ENCODE data around the gene RNF130.

DNA sequence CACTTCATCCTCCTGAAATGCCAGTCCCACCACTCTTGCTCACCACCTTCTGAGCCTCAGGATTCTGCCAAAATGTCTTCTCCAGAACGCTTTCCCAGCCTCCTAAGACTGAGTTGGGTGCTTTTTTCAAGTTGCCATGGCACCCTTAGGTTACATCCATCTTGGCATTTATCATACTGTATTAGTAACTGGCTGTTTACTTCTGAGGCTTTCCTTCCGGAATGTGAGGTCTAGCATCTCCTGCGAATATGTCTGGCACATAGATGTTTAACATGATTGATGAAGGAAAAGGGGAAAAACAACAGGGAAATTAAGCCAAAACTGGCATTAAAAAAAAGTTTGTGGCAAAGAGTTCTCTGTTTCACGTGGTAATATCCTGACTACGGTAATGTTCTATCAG is 24.9 kb downstream of the RNF130 start:
- TF ChIP-seq, protein P1, sequence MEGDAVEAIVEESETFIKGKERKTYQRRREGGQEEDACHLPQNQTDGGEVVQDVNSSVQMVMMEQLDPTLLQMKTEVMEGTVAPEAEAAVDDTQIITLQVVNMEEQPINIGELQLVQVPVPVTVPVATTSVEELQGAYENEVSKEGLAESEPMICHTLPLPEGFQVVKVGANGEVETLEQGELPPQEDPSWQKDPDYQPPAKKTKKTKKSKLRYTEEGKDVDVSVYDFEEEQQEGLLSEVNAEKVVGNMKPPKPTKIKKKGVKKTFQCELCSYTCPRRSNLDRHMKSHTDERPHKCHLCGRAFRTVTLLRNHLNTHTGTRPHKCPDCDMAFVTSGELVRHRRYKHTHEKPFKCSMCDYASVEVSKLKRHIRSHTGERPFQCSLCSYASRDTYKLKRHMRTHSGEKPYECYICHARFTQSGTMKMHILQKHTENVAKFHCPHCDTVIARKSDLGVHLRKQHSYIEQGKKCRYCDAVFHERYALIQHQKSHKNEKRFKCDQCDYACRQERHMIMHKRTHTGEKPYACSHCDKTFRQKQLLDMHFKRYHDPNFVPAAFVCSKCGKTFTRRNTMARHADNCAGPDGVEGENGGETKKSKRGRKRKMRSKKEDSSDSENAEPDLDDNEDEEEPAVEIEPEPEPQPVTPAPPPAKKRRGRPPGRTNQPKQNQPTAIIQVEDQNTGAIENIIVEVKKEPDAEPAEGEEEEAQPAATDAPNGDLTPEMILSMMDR (IDR thresholded peaks at IDR 0.05; ENCODE audit: insufficient read depth, low read depth, low read length), result no peak
- TF ChIP-seq EZH2 (IDR thresholded peaks at IDR 0.05; ENCODE audit: insufficient read depth, low read length), result no peak

Measured in astrocyte (in vitro differentiated cells and primary cell).